Measurements from ENCODE around the gene PSD4. TPM values are rescaled to one million over a fixed set of nuclear protein-coding genes. Genes with fewer than 3 reads are reported as not detected.

PSD4 gene
- total RNA-seq, 1 experiment from 2014 or later, result 1.0 TPM

DNA sequence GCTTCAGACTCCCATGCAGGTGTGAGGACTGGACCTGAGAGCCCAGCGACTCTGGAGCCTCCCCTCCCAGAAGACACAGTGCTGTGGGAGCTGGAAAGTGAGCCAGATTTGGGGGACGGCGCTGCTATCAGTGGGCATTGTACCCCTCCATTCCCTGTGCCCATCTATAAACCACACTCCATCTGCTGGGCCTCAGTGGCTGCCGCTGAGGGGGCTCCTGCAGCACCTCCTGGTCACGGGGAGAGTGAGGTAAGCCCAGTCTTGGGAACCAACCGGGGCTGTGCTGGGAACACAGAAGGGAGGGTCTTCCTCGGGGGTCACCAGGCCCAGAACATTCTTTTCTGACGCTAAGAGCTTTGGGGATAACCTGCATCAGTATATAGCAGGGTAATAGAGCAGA lies 9.5 kb downstream of the PSD4 start:
- no peak overlapping the region for H3K4ac ChIP-seq (ENCODE audit: low read depth, low read length)
- H3K18ac ChIP-seq (ENCODE audit: insufficient read length, low read depth, low read length), result no peak overlapping the region
- no peaks in the 10 kb centered on the region for H3K79me1 ChIP-seq (ENCODE audit: insufficient read depth, low read depth, low read length, poor library complexity, severe bottlenecking)
- no peak overlapping the region for H3K27ac Mint-ChIP-seq
- no peaks in the 10 kb centered on the region; a peak in 1 of 7 replicates for H3K36me3 Mint-ChIP-seq (ENCODE audit: insufficient read depth in 1 of 3, low read depth in 3 of 3)
- no peak overlapping the region for H2BK12ac ChIP-seq (ENCODE audit: insufficient read length, low read depth, low read length)
- H3K27ac ChIP-seq (ENCODE audit: insufficient read length, low read depth, low read length), result no peak overlapping the region
- no peak overlapping the region for H3K4me3 Mint-ChIP-seq
- no peak overlapping the region for H3K14ac ChIP-seq (ENCODE audit: insufficient read depth, low read length)
- no peak overlapping the region for H3K23ac ChIP-seq (ENCODE audit: insufficient read length, low read depth, low read length)
- no peak overlapping the region for H3K56ac ChIP-seq (ENCODE audit: insufficient read length, low read depth, low read length)
- H3K9me3 ChIP-seq (ENCODE audit: control insufficient read depth, low read depth, low read length), result no peaks in the 10 kb centered on the region
- TF ChIP-seq, protein P1, sequence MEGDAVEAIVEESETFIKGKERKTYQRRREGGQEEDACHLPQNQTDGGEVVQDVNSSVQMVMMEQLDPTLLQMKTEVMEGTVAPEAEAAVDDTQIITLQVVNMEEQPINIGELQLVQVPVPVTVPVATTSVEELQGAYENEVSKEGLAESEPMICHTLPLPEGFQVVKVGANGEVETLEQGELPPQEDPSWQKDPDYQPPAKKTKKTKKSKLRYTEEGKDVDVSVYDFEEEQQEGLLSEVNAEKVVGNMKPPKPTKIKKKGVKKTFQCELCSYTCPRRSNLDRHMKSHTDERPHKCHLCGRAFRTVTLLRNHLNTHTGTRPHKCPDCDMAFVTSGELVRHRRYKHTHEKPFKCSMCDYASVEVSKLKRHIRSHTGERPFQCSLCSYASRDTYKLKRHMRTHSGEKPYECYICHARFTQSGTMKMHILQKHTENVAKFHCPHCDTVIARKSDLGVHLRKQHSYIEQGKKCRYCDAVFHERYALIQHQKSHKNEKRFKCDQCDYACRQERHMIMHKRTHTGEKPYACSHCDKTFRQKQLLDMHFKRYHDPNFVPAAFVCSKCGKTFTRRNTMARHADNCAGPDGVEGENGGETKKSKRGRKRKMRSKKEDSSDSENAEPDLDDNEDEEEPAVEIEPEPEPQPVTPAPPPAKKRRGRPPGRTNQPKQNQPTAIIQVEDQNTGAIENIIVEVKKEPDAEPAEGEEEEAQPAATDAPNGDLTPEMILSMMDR (conservative IDR thresholded peaks at IDR 0.05), result no peak
- no peaks in the 10 kb centered on the region for H3K23me2 ChIP-seq (ENCODE audit: insufficient read length, low read depth, low read length, poor library complexity, severe bottlenecking)
- no peaks in the 10 kb centered on the region; a peak in 1 of 5 replicates for H3K9me3 Mint-ChIP-seq
- no peak overlapping the region for H3K4me2 ChIP-seq (ENCODE audit: insufficient read depth, insufficient read length, low read length)
- H3K4me1 Mint-ChIP-seq, result peaks cover 12 to 13% of the 10 kb centered on the region in 2 experiments
- H2BK15ac ChIP-seq (ENCODE audit: low read depth, low read length), result no peak overlapping the region
- H3K4me1 ChIP-seq (ENCODE audit: insufficient read depth, low read length), result no peaks in the 10 kb centered on the region; the same call in 1 of the 2 replicates
- H4K8ac ChIP-seq (replicated peaks; ENCODE audit: insufficient read length, low read depth, low read length), result no peak overlapping the region
- H4K5ac ChIP-seq (ENCODE audit: insufficient read length, low read depth, low read length), result no peak overlapping the region
- H2AK5ac ChIP-seq (ENCODE audit: insufficient read length, low read length), result no peak overlapping the region
- H4K91ac ChIP-seq (ENCODE audit: insufficient read length, low read depth, low read length), result no peak overlapping the region
- H3K79me2 ChIP-seq (ENCODE audit: insufficient read depth, low read length), result no peaks in the 10 kb centered on the region
- H3K27me3 Mint-ChIP-seq (ENCODE audit: low read depth), result peaks cover 9% of the 10 kb centered on the region
- no peaks in the 10 kb centered on the region for H4K20me1 ChIP-seq (ENCODE audit: control insufficient read depth, insufficient read depth, insufficient read length)
- no peak overlapping the region for H2BK20ac ChIP-seq (ENCODE audit: low read depth, low read length, poor library complexity, severe bottlenecking)
- H3K9ac ChIP-seq (ENCODE audit: extremely low read depth, insufficient read length, low read length), result no peak overlapping the region
- no peak overlapping the region for H2BK5ac ChIP-seq (ENCODE audit: insufficient read length, low read length)
- no CpG with 5 or more reads among the region's 8 CpGs for WGBS (ENCODE audit: extremely low coverage, insufficient read length, low lambda C conversion rate)
- H3T11ph ChIP-seq (ENCODE audit: low read length), result no peak overlapping the region
- H2AFZ ChIP-seq (ENCODE audit: low read length), result no peak overlapping the region
- no peaks in the 10 kb centered on the region for H3K27me3 ChIP-seq (ENCODE audit: insufficient read depth, low read length)
- no peak for DNase-seq
- H2BK120ac ChIP-seq (ENCODE audit: low read depth, low read length, poor library complexity, severe bottlenecking), result no peak overlapping the region
